Measurements from ENCODE around the gene DDX10.

The DDX10 gene

GRCh38 chr11:108906329-108906728 is 241.5 kb downstream of the DDX10 start:
- no peak for DNase-seq (ENCODE audit: low read depth in 2 of 2)

- DNase-seq (ENCODE audit: low read depth in 2 of 2), result no peak
Measured at GRCh38 chr11:108906826-108907225, 242.0 kb downstream of the DDX10 start.

- no peak for DNase-seq (ENCODE audit: low read depth in 2 of 2)
Measured at GRCh38 chr11:108909041-108909440, 244.2 kb downstream of the DDX10 start.

GRCh38 chr11:108909921-108910320 is 245.1 kb downstream of the DDX10 start:
- no peak for DNase-seq (ENCODE audit: low read depth in 2 of 2)

- DNase-seq (ENCODE audit: low read depth in 2 of 2), result no peak
Measured at GRCh38 chr11:108912581-108912980, 247.7 kb downstream of the DDX10 start.

- DNase-seq (ENCODE audit: low read depth in 2 of 2), result no peak
Measured at GRCh38 chr11:108913204-108913603, 248.3 kb downstream of the DDX10 start.

- DNase-seq (ENCODE audit: low read depth in 2 of 2), result no peak
Measured at GRCh38 chr11:108914211-108914610, 249.3 kb downstream of the DDX10 start.

GRCh38 chr11:108914981-108915380 is 250.1 kb downstream of the DDX10 start:
- DNase-seq (ENCODE audit: low read depth in 2 of 2), result no peak

GRCh38 chr11:108915666-108916065 is 250.8 kb downstream of the DDX10 start:
- no peak for DNase-seq (ENCODE audit: low read depth in 2 of 2)

- DNase-seq (ENCODE audit: low read depth in 2 of 2), result no peak
Measured at GRCh38 chr11:108916290-108916689, 251.4 kb downstream of the DDX10 start.

GRCh38 chr11:108916935-108917334 is 252.1 kb downstream of the DDX10 start:
- DNase-seq (ENCODE audit: low read depth in 2 of 2), result no peak

- no peak for DNase-seq (ENCODE audit: low read depth in 2 of 2)
Measured at GRCh38 chr11:108921211-108921610, 256.3 kb downstream of the DDX10 start.

- no peak for DNase-seq (ENCODE audit: low read depth in 2 of 2)
Measured at GRCh38 chr11:108922241-108922640, 257.4 kb downstream of the DDX10 start.

GRCh38 chr11:108923413-108923812 is 258.5 kb downstream of the DDX10 start:
- DNase-seq (ENCODE audit: low read depth in 2 of 2), result no peak

- DNase-seq (ENCODE audit: low read depth in 2 of 2), result no peak
Measured at GRCh38 chr11:108926171-108926840, 261.4 kb downstream of the DDX10 start.

- DNase-seq (ENCODE audit: low read depth in 2 of 2), result no peak
Measured at GRCh38 chr11:108926841-108927577, 262.1 kb downstream of the DDX10 start.

GRCh38 chr11:108927791-108928545 is 263.1 kb downstream of the DDX10 start:
- no peak for DNase-seq (ENCODE audit: low read depth in 2 of 2)

- no peak for DNase-seq (ENCODE audit: low read depth in 2 of 2)
Measured at GRCh38 chr11:108929241-108929640, 264.4 kb downstream of the DDX10 start.

- no peak for DNase-seq (ENCODE audit: low read depth in 2 of 2)
Measured at GRCh38 chr11:108931168-108931567, 266.3 kb downstream of the DDX10 start.

GRCh38 chr11:108933630-108934029 is 268.8 kb downstream of the DDX10 start:
- no peak for DNase-seq (ENCODE audit: low read depth in 2 of 2)

- no peak for DNase-seq (ENCODE audit: low read depth in 2 of 2)
Measured at GRCh38 chr11:108934289-108934688, 269.4 kb downstream of the DDX10 start.

GRCh38 chr11:108934696-108935095 is 269.8 kb downstream of the DDX10 start:
- no peak for DNase-seq (ENCODE audit: low read depth in 2 of 2)

GRCh38 chr11:108937746-108938145 is 272.9 kb downstream of the DDX10 start:
- no peak for DNase-seq (ENCODE audit: low read depth in 2 of 2)
